HEK293 (cell line): ENCODE results near the gene SET.

Experiments used
- GLIS1 ChIP-seq: fragments of 450-650 bp; formaldehyde crosslinking; IDR thresholded peaks from 2 replicates; pipeline ENCODE4 v1.5.1; 2016; ENCODE audit warnings: missing biosample characterization, missing genetic modification characterization
- IKZF3 ChIP-seq: fragments of 450-650 bp; IDR thresholded peaks from 2 replicates; pipeline ENCODE4 v1.5.0; 2018; ENCODE audit warnings: missing biosample characterization, mild to moderate bottlenecking, missing genetic modification characterization, moderate library complexity
- MEIS1 ChIP-seq: sonication (generic); formaldehyde crosslinking; IDR thresholded peaks from 2 replicates; pipeline ENCODE4 v1.8.1; 2022; ENCODE audit warnings: missing genetic modification reagents, mild to moderate bottlenecking, borderline replicate concordance
- PATZ1 ChIP-seq: fragments of 450-650 bp; formaldehyde crosslinking; IDR thresholded peaks from 2 replicates; pipeline ENCODE4 v1.5.1; 2016; ENCODE audit warnings: missing biosample characterization, missing genetic modification characterization
- ZBTB8A ChIP-seq: fragments of 450-650 bp; formaldehyde crosslinking; IDR thresholded peaks from 2 replicates; pipeline ENCODE4 v1.5.1; 2016; ENCODE audit warnings: missing biosample characterization, missing genetic modification characterization
- ZEB2 ChIP-seq: fragments of 450-650 bp; formaldehyde crosslinking; IDR thresholded peaks from 2 replicates; pipeline ENCODE4 v1.5.1; 2016; ENCODE audit warnings: missing biosample characterization, missing genetic modification characterization
- ZFP3 ChIP-seq: fragments of 450-650 bp; formaldehyde crosslinking; IDR thresholded peaks from 2 replicates; pipeline ENCODE4 v1.5.1; 2016; ENCODE audit warnings: low read depth, missing biosample characterization, missing genetic modification characterization
- ZFP69B ChIP-seq: fragments of 450-650 bp; formaldehyde crosslinking; IDR thresholded peaks from 2 replicates; pipeline ENCODE4 v1.5.1; 2016; ENCODE audit warnings: missing biosample characterization, missing genetic modification characterization
- ZNF112 ChIP-seq: fragments of 450-650 bp; formaldehyde crosslinking; IDR thresholded peaks from 2 replicates; pipeline ENCODE4 v1.5.0; 2017; ENCODE audit warnings: missing biosample characterization, missing genetic modification characterization
- ZNF121 ChIP-seq: fragments of 450-650 bp; formaldehyde crosslinking; IDR thresholded peaks from 2 replicates; pipeline ENCODE4 v1.5.1; 2016; ENCODE audit warnings: missing biosample characterization, missing genetic modification characterization
- ZNF140 ChIP-seq: fragments of 450-650 bp; formaldehyde crosslinking; IDR thresholded peaks from 2 replicates; pipeline ENCODE4 v1.5.1; 2016; ENCODE audit warnings: missing biosample characterization, missing genetic modification characterization
- ZNF169 ChIP-seq: fragments of 450-650 bp; formaldehyde crosslinking; IDR thresholded peaks from 2 replicates; pipeline ENCODE4 v1.5.1; 2016; ENCODE audit warnings: missing biosample characterization, missing genetic modification characterization
- ZNF202 ChIP-seq: fragments of 450-650 bp; formaldehyde crosslinking; IDR thresholded peaks from 2 replicates; pipeline ENCODE4 v1.5.1; 2016; ENCODE audit warnings: missing biosample characterization, missing genetic modification characterization, borderline replicate concordance
- ZNF24 ChIP-seq: fragments of 450-650 bp; formaldehyde crosslinking; IDR thresholded peaks from 2 replicates; pipeline ENCODE4 v1.5.1; 2016; ENCODE audit warnings: missing biosample characterization, missing genetic modification characterization
- ZNF266 ChIP-seq: fragments of 450-650 bp; formaldehyde crosslinking; IDR thresholded peaks from 2 replicates; pipeline ENCODE4 v1.5.1; 2016; ENCODE audit warnings: missing biosample characterization, missing genetic modification characterization, low read depth
- ZNF324 ChIP-seq: fragments of 450-650 bp; formaldehyde crosslinking; IDR thresholded peaks from 2 replicates; pipeline ENCODE4 v1.5.1; 2016; ENCODE audit warnings: missing biosample characterization, missing genetic modification characterization
- ZNF335 ChIP-seq: fragments of 450-650 bp; formaldehyde crosslinking; conservative IDR thresholded peaks from 2 replicates; pipeline ENCODE4 v1.5.1; 2016; ENCODE audit warnings: missing biosample characterization, missing genetic modification characterization
- ZNF394 ChIP-seq: fragments of 450-650 bp; formaldehyde crosslinking; IDR thresholded peaks from 2 replicates; pipeline ENCODE4 v1.5.1; 2016; ENCODE audit warnings: missing biosample characterization, missing genetic modification characterization, mild to moderate bottlenecking, moderate library complexity, borderline replicate concordance
- ZNF426 ChIP-seq: fragments of 450-650 bp; formaldehyde crosslinking; IDR thresholded peaks from 2 replicates; pipeline ENCODE4 v1.5.1; 2017; ENCODE audit warnings: missing biosample characterization, missing genetic modification characterization, mild to moderate bottlenecking, inconsistent platforms, moderate library complexity
- ZNF530 ChIP-seq: fragments of 450-650 bp; formaldehyde crosslinking; IDR thresholded peaks from 2 replicates; pipeline ENCODE4 v1.5.1; 2016; ENCODE audit warnings: low read depth, missing biosample characterization, missing genetic modification characterization
- ZNF645 ChIP-seq: fragments of 450-650 bp; formaldehyde crosslinking; IDR thresholded peaks from 2 replicates; pipeline ENCODE4; 2016; ENCODE audit warnings: missing biosample characterization, missing genetic modification characterization
- ZNF692 ChIP-seq: fragments of 450-650 bp; formaldehyde crosslinking; IDR thresholded peaks from 2 replicates; pipeline ENCODE4 v1.5.1; 2016; ENCODE audit warnings: missing biosample characterization, missing genetic modification characterization
- ZNF785 ChIP-seq: fragments of 450-650 bp; formaldehyde crosslinking; IDR thresholded peaks from 2 replicates; pipeline ENCODE4 v1.5.1; 2016; ENCODE audit warnings: missing biosample characterization, missing genetic modification characterization
- TF ChIP-seq, protein P1 (sequence below): fragments of 450-650 bp; formaldehyde crosslinking; IDR thresholded peaks from 2 replicates; pipeline ENCODE4 v1.5.1; 2017; ENCODE audit warnings: missing biosample characterization, missing genetic modification characterization
- TF ChIP-seq, protein P2 (sequence below): fragments of 450-650 bp; formaldehyde crosslinking; IDR thresholded peaks from 2 replicates; pipeline ENCODE4 v1.5.1; 2016; ENCODE audit warnings: missing biosample characterization, missing genetic modification characterization, borderline replicate concordance
- TF ChIP-seq, protein P3 (sequence below): fragments of 450-650 bp; formaldehyde crosslinking; IDR thresholded peaks from 2 replicates; pipeline ENCODE4 v1.5.1; 2016; ENCODE audit warnings: missing biosample characterization, missing genetic modification characterization

The SET gene

DNA sequence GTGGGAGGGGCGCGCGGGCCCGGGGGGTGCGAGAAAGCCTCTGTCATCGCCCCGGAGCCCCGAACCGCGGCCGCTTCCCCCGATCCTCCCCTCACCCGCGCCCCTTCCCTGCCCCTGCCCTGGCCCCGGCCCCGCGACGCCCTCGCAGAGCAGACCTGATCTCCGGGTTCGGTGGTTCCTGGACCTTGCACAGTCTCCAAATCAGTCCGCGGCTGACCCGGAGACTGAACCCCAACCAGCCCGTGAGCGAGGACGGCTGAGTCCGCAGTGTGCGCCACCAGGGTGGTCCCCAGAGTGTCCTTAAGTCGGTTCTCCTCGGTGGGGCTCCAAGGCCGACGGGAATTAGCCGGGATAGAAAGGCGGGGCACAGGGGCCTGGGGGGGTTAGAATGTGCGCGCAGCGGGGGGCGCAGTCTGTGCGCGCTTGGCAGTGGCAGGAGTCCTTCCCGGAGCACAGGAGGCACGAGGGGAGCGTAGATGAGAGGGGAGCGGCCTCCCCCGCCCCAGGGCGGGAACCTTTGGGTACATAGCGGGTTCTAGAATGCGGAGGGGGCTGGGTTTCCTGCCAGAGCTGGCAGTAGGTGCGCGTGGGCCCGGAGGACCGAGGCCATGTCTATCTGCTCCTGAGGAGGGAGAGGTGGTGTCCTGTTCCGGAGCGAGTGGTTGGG lies 14.1 kb downstream of the SET start (continued):
- peak; percentile 92 for TF ChIP-seq PATZ1 (tag by site-specific recombination)
- peak; percentile 4; the same call in 1 of the 2 replicates for TF ChIP-seq MEIS1 (CRISPR knock-in tag)
- TF ChIP-seq ZNF426 (tag by site-specific recombination): no peak
- no peak for TF ChIP-seq ZNF140 (tag by site-specific recombination)
- peak; percentile 86; the same call in 1 of the 2 replicates for TF ChIP-seq ZEB2 (tag by site-specific recombination)
- TF ChIP-seq ZNF645 (tag by site-specific recombination): no peak
- peak; percentile 46; the same call in 1 of the 2 replicates for TF ChIP-seq ZNF121 (tag by site-specific recombination)
- peak; percentile 98 for TF ChIP-seq GLIS1
- TF ChIP-seq ZNF112 (tag by site-specific recombination): no peak
- TF ChIP-seq, protein P1, sequence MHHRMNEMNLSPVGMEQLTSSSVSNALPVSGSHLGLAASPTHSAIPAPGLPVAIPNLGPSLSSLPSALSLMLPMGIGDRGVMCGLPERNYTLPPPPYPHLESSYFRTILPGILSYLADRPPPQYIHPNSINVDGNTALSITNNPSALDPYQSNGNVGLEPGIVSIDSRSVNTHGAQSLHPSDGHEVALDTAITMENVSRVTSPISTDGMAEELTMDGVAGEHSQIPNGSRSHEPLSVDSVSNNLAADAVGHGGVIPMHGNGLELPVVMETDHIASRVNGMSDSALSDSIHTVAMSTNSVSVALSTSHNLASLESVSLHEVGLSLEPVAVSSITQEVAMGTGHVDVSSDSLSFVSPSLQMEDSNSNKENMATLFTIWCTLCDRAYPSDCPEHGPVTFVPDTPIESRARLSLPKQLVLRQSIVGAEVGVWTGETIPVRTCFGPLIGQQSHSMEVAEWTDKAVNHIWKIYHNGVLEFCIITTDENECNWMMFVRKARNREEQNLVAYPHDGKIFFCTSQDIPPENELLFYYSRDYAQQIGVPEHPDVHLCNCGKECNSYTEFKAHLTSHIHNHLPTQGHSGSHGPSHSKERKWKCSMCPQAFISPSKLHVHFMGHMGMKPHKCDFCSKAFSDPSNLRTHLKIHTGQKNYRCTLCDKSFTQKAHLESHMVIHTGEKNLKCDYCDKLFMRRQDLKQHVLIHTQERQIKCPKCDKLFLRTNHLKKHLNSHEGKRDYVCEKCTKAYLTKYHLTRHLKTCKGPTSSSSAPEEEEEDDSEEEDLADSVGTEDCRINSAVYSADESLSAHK (tag by site-specific recombination): 0 out of 2 replicates have a peak, but pooled peaks have one; percentile 12
- peak; percentile 69 for TF ChIP-seq ZFP69B (tag by site-specific recombination)
- peak; percentile 82 for TF ChIP-seq IKZF3 (tag by site-specific recombination)
- no peak for TF ChIP-seq ZFP3
- peak; percentile 34; the same call in 1 of the 2 replicates for TF ChIP-seq ZNF785 (tag by site-specific recombination)
- no peak for TF ChIP-seq ZNF169
- TF ChIP-seq, protein P2, sequence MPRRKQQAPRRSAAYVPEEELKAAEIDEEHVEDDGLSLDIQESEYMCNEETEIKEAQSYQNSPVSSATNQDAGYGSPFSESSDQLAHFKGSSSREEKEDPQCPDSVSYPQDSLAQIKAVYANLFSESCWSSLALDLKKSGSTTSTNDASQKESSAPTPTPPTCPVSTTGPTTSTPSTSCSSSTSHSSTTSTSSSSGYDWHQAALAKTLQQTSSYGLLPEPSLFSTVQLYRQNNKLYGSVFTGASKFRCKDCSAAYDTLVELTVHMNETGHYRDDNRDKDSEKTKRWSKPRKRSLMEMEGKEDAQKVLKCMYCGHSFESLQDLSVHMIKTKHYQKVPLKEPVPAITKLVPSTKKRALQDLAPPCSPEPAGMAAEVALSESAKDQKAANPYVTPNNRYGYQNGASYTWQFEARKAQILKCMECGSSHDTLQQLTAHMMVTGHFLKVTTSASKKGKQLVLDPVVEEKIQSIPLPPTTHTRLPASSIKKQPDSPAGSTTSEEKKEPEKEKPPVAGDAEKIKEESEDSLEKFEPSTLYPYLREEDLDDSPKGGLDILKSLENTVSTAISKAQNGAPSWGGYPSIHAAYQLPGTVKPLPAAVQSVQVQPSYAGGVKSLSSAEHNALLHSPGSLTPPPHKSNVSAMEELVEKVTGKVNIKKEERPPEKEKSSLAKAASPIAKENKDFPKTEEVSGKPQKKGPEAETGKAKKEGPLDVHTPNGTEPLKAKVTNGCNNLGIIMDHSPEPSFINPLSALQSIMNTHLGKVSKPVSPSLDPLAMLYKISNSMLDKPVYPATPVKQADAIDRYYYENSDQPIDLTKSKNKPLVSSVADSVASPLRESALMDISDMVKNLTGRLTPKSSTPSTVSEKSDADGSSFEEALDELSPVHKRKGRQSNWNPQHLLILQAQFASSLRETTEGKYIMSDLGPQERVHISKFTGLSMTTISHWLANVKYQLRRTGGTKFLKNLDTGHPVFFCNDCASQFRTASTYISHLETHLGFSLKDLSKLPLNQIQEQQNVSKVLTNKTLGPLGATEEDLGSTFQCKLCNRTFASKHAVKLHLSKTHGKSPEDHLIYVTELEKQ: no peak
- 0 out of 2 replicates have a peak, but pooled peaks have one; percentile 26 for TF ChIP-seq ZNF394
- TF ChIP-seq, protein P3, sequence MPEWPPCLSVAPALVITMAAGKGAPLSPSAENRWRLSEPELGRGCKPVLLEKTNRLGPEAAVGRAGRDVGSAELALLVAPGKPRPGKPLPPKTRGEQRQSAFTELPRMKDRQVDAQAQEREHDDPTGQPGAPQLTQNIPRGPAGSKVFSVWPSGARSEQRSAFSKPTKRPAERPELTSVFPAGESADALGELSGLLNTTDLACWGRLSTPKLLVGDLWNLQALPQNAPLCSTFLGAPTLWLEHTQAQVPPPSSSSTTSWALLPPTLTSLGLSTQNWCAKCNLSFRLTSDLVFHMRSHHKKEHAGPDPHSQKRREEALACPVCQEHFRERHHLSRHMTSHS: no peak
- TF ChIP-seq ZNF202 (tag by site-specific recombination): no peak
- TF ChIP-seq ZNF335: peak; percentile 53
- no peak for TF ChIP-seq ZNF530 (tag by site-specific recombination)
- peak; percentile 52 for TF ChIP-seq ZBTB8A
- 0 out of 2 replicates have a peak, but pooled peaks have one; percentile 54 for TF ChIP-seq ZNF24 (tag by site-specific recombination)
- TF ChIP-seq ZNF692 (tag by site-specific recombination): peak; percentile 91
- TF ChIP-seq ZNF266 (tag by site-specific recombination): no peak
- peak; percentile 63; the same call in 1 of the 2 replicates for TF ChIP-seq ZNF324 (tag by site-specific recombination)
